Smooth muscle cell (in vitro differentiated cells): ENCODE results near the gene ATF7IP2. TPM values are rescaled to one million over a fixed set of nuclear protein-coding genes. Genes with fewer than 3 reads are reported as not detected.

Experiments used
- DNase-seq: peaks from one replicate; lab custom pipeline; 2025; ENCODE audit not compliant: unreplicated experiment; lab: John Stamatoyannopoulos, UW
- H2AFZ ChIP-seq: fragments of 200-600 bp; sonication (generic); 2 replicates; pipeline ENCODE4 v1.6.0; 2016; ENCODE audit warnings: antibody characterized with exemption, low read depth, mild to moderate bottlenecking
- H3F3A ChIP-seq: fragments of 200-600 bp; sonication (generic); 2 replicates; pipeline ENCODE4 v1.6.0; 2017; ENCODE audit warnings: antibody characterized with exemption, low read depth
- H3K27ac ChIP-seq: fragments of 200-600 bp; sonication (generic); 2 replicates; pipeline ENCODE4 v1.5.1; 2016; ENCODE audit warnings: low read depth, mild to moderate bottlenecking
- H3K27me3 ChIP-seq: fragments of 200-600 bp; sonication (generic); 2 replicates; pipeline ENCODE4 v1.6.1; 2016; ENCODE audit warnings: low read depth, mild to moderate bottlenecking
- H3K36me3 ChIP-seq: fragments of 200-600 bp; sonication (generic); 2 replicates; pipeline ENCODE4 v1.5.1; 2016; ENCODE audit warnings: low read depth
- H3K4me1 ChIP-seq: fragments of 200-600 bp; sonication (generic); 2 replicates; pipeline ENCODE4 v1.5.1; 2016; ENCODE audit warnings: low read depth
- H3K4me2 ChIP-seq: fragments of 200-600 bp; sonication (generic); 2 replicates; pipeline ENCODE4 v1.6.0; 2016; ENCODE audit warnings: mild to moderate bottlenecking
- H3K4me3 ChIP-seq: fragments of 200-600 bp; sonication (generic); 2 replicates; pipeline ENCODE4 v1.5.1; 2016; ENCODE audit warnings: mild to moderate bottlenecking
- H3K79me2 ChIP-seq: fragments of 200-600 bp; sonication (generic); 2 replicates; pipeline ENCODE4 v1.6.0; 2016; ENCODE audit warnings: low read depth, mild to moderate bottlenecking
- H3K9ac ChIP-seq: fragments of 200-600 bp; sonication (generic); 2 replicates; pipeline ENCODE4 v1.6.0; 2016; ENCODE audit warnings: low read depth
- H3K9me3 ChIP-seq: fragments of 200-600 bp; sonication (generic); replicated peaks from 2 replicates; pipeline ENCODE4 v1.5.1; 2016; ENCODE audit warnings: low read depth
- H4K20me1 ChIP-seq: fragments of 200-600 bp; sonication (generic); 2 replicates; pipeline ENCODE4 v1.6.0; 2016; ENCODE audit warnings: low read depth
- CTCF ChIP-seq: fragments of 200-600 bp; sonication (generic); IDR thresholded peaks from 2 replicates; pipeline ENCODE4 v1.5.1; 2017; ENCODE audit warnings: borderline replicate concordance, mild to moderate bottlenecking, antibody characterized with exemption; ENCODE audit not compliant: insufficient read depth, poor library complexity, severe bottlenecking
- WGBS: methylation state at CpG from one replicate; pipeline ENCODE4 v1.1.7; 2016; ENCODE audit warnings: low lambda C conversion rate; 5-methylcytosine and 5-hydroxymethylcytosine counted together
- polyA plus RNA-seq: library from polyadenylated mRNA; unstranded; fragments of >200 nt; fragmentation: Nextera tagmentation; extraction: Ambion mirVana; gene quantifications from 2 replicates; pipeline ENCODE4 v1.2.1, GENCODE V29; 2016
- total RNA-seq: library from RNA; depleted of rRNA; stranded (reverse); fragments of >200 nt; gene quantifications from 2 replicates; pipeline ENCODE4 v1.2.3, GENCODE V29; 2014

ATF7IP2 gene
- total and polyA plus RNA-seq, 2 experiments from 2014 or later, result 4.3 to 4.7 TPM

- no peak overlapping the region for H3K4me3 ChIP-seq
- H3F3A ChIP-seq, result no peaks in the 10 kb centered on the region
- no peaks in the 10 kb centered on the region for H3K9me3 ChIP-seq
- H3K36me3 ChIP-seq, result no peaks in the 10 kb centered on the region
- H3K4me2 ChIP-seq, result no peak overlapping the region
- no peak overlapping the region for H3K9ac ChIP-seq
- H3K27ac ChIP-seq, result no peak overlapping the region
- no peaks in the 10 kb centered on the region for H3K4me1 ChIP-seq
- DNase-seq, result no peak
- H3K79me2 ChIP-seq, result no peaks in the 10 kb centered on the region
- H3K27me3 ChIP-seq, result no peaks in the 10 kb centered on the region
- no peak overlapping the region for H2AFZ ChIP-seq
- 74% methylated on average over 5 of the region's 5 CpGs for WGBS
- H4K20me1 ChIP-seq, result no peaks in the 10 kb centered on the region
- no peak for TF ChIP-seq CTCF
Observed at GRCh38 chr16:10494343-10495030, 108.6 kb downstream of the ATF7IP2 start.

GRCh38 chr16:10495031-10495345, 109.1 kb downstream of the ATF7IP2 start:
- no peaks in the 10 kb centered on the region for H4K20me1 ChIP-seq
- H3F3A ChIP-seq, result no peaks in the 10 kb centered on the region
- no peaks in the 10 kb centered on the region for H3K4me1 ChIP-seq
- H3K27ac ChIP-seq, result no peak overlapping the region
- no peaks in the 10 kb centered on the region for H3K36me3 ChIP-seq
- no peak overlapping the region for H3K4me3 ChIP-seq
- H3K27me3 ChIP-seq, result no peaks in the 10 kb centered on the region
- H3K79me2 ChIP-seq, result no peaks in the 10 kb centered on the region
- no peak overlapping the region for H3K9ac ChIP-seq
- H2AFZ ChIP-seq, result no peak overlapping the region
- H3K9me3 ChIP-seq, result no peaks in the 10 kb centered on the region
- 81% methylated on average over 6 of the region's 6 CpGs for WGBS
- no peak for DNase-seq
- H3K4me2 ChIP-seq, result no peak overlapping the region
- TF ChIP-seq CTCF, result no peak

- Histone ChIP-seq H3K27ac (no peak overlapping the region), H4K20me1 (no peaks in the 10 kb centered on the region), H3K27me3 (no peaks in the 10 kb centered on the region), H3K4me2 (no peak overlapping the region), H3K9ac (no peak overlapping the region), H2AFZ (no peak overlapping the region), H3K4me1 (no peaks in the 10 kb centered on the region), H3K4me3 (no peak overlapping the region), H3K79me2 (no peaks in the 10 kb centered on the region), H3K9me3 (no peaks in the 10 kb centered on the region), H3F3A (no peaks in the 10 kb centered on the region), H3K36me3 (no peaks in the 10 kb centered on the region)
- 90% methylated on average over 13 of the region's 13 CpGs for WGBS
- TF ChIP-seq CTCF, result no peak
- no peak for DNase-seq
Observed at GRCh38 chr16:10497132-10498101, 111.6 kb downstream of the ATF7IP2 start.
